Activated CD4-positive, alpha-beta T cell treated with anti-CD3 and anti-CD28 coated beads for 36 hours (primary cell): ENCODE results near the gene CIB2. TPM values are rescaled to one million over a fixed set of nuclear protein-coding genes. Genes with fewer than 3 reads are reported as not detected.
A peak's percentile ranks its signal among the peaks of the same experiment; 100 is the strongest.
"Not testable (repeated sequence)": the region's sequence is repeated elsewhere in the genome, so short reads cannot be mapped to it uniquely, and the experiment has no call there.

ENCODE experiments used
- ATAC-seq: fragments of 200-7000 bp; cut with Tn5 transposase; one replicate; pipeline ENCODE4 v1.10.0; 2021; ENCODE audit warnings: mild to moderate bottlenecking, moderate library complexity
- CTCF ChIA-PET: fragments of 350-600 bp; sonication (Branson Sonifier 250); formaldehyde crosslinking; loops from one replicate; lab custom pipeline; 2021; ENCODE audit warnings: antibody characterized with exemption; lab: Charles Lee
- POLR2A ChIA-PET: fragments of 350-600 bp; sonication (Branson Sonifier 250); formaldehyde crosslinking; loops from one replicate; lab custom pipeline; 2021; ENCODE audit warnings: antibody characterized with exemption, inconsistent platforms; lab: Charles Lee
- DNase-seq: peaks from one replicate; pipeline ENCODE4 v3.0.0-alpha.2; 2020
- H3K27ac Mint-ChIP-seq: one replicate; pipeline ENCODE4 v1.8.0; 2021; ENCODE audit warnings: mixed read lengths
- H3K27me3 Mint-ChIP-seq: one replicate; pipeline ENCODE4 v1.8.0; 2021; ENCODE audit warnings: mixed read lengths
- H3K36me3 Mint-ChIP-seq: one replicate; pipeline ENCODE4 v1.8.0; 2021; ENCODE audit warnings: low read depth, mixed read lengths
- H3K4me1 Mint-ChIP-seq: one replicate; pipeline ENCODE4 v1.8.0; 2021; ENCODE audit warnings: mixed read lengths
- H3K4me3 Mint-ChIP-seq: one replicate; pipeline ENCODE4 v1.8.0; 2021; ENCODE audit warnings: mild to moderate bottlenecking, moderate library complexity, mixed read lengths
- H3K9me3 Mint-ChIP-seq: one replicate; pipeline ENCODE4 v1.8.0; 2021; ENCODE audit warnings: low read depth, mixed read lengths
- intact Hi-C, 2 experiments: fragments of 100-400 bp; cut with DNase I in 1 of 2; cut with micrococcal nuclease in 1 of 2; formaldehyde crosslinking; loops; one replicate each; pipeline versions ENCODE4 v1.14.2 to v1.15.1; 2022 to 2024; cut with DNase I, micrococcal nuclease
- total RNA-seq, 2 experiments: library from RNA; stranded (reverse); gene quantifications; one replicate each; pipeline ENCODE4 v1.2.3, GENCODE V29; 2021

The CIB2 gene
- total RNA-seq, 2 experiments from 2014 or later = 0.91 to 1.2 TPM

GRCh38 chr15:78167227-78167888 is 36.1 kb upstream of the CIB2 start:
- Mint-ChIP-seq H3K27me3 (no peaks in the 10 kb centered on the region), H3K4me3 (no peak overlapping the region), H3K4me1 (peaks cover 22% of the 10 kb centered on the region), H3K27ac (peak overlapping the region; percentile 73), H3K9me3 (no peaks in the 10 kb centered on the region), H3K36me3 (peaks cover 67% of the 10 kb centered on the region)
- intact Hi-C loops = loop anchor here in 1 of 2 experiments (1.0 to 2.0 kb wide), 2 partner anchors 18 to 37 kb away; partner anchors contain the start of genes CIB2 and IDH3A
- DNase-seq (peak; percentile 61), ATAC-seq (peak; percentile 100)
- ChIA-PET POLR2A (interaction anchor here (1.3 kb wide), 1 partner anchor 17 kb away, joined by 5 read pairs; no protein-coding TSS in a partner anchor), CTCF (interaction anchor here (0.9 to 2.1 kb wide), 4 partner anchors 9 to 37 kb away, joined by 3 to 6 read pairs (median 4); partner anchors contain the start of gene CIB2)

DNA sequence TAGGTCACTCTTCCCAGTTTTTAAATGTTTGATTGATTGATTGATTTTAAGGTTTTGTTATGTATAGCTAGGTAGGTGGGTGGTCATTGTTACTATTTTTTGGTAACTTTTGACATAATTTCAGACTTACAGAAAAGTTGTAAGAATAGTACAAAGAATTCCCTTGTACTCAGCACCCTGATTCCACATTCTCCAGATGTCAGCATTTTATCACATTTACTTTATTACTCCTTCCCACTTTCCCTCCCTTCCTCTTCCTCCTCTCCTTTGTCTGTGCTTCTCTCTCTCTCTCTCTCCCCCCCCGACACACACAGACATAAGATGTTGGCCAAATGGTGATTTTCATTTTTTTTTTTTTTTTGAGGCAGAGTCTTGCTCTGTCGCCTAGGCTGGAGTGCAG is 32.8 kb upstream of the CIB2 start:
- CTCF ChIA-PET = interaction anchor here (1.3 kb wide), 1 partner anchor 12 kb away, joined by 3 read pairs; no protein-coding TSS in a partner anchor
- Mint-ChIP-seq H3K9me3 (no peaks in the 10 kb centered on the region), H3K4me1 (peaks cover 22% of the 10 kb centered on the region)

DNA sequence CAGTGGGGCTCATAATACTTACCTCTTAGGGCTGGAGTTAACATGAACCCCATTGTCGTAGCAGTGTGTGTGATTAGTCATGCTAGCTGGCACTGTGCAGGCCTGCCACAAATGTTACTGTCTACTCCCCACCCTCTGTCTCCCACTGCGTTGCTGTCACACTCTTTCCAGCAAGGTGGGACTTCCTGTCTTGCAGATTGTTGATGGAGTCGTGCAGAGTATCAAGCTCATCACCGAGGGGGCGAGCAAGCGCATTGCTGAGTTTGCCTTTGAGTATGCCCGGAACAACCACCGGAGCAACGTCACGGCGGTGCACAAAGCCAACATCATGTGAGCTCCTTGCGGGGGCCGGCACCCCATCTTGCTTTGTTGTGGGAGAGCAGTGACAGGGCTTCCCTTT is 30.8 kb upstream of the CIB2 start:
- CTCF ChIA-PET = no interaction called here
- Mint-ChIP-seq H3K36me3 (peaks cover 54% of the 10 kb centered on the region), H3K4me3 (no peak overlapping the region), H3K4me1 (peaks cover 12% of the 10 kb centered on the region), H3K27me3 (no peaks in the 10 kb centered on the region), H3K27ac (peak overlapping the region; percentile 70), H3K9me3 (no peaks in the 10 kb centered on the region)
- peak; percentile 74 for DNase-seq
- ATAC-seq = peak; percentile 96
- POLR2A ChIA-PET = no interaction called here
- intact Hi-C loops = loop anchor here in 1 of 2 experiments (1.0 kb wide), 1 partner anchor 13 kb away; the partner anchor contains the start of gene IDH3A

More for the DNA sequence above, 32.8 kb upstream of the CIB2 start:
- intact Hi-C loops = no loop called here
- ATAC-seq = no peak
- POLR2A ChIA-PET = no interaction called here
- H3K36me3 Mint-ChIP-seq = peaks cover 58% of the 10 kb centered on the region
- DNase-seq = no peak
- H3K27ac Mint-ChIP-seq = no peak overlapping the region
- no peak overlapping the region for H3K4me3 Mint-ChIP-seq
- no peaks in the 10 kb centered on the region for H3K27me3 Mint-ChIP-seq

DNA sequence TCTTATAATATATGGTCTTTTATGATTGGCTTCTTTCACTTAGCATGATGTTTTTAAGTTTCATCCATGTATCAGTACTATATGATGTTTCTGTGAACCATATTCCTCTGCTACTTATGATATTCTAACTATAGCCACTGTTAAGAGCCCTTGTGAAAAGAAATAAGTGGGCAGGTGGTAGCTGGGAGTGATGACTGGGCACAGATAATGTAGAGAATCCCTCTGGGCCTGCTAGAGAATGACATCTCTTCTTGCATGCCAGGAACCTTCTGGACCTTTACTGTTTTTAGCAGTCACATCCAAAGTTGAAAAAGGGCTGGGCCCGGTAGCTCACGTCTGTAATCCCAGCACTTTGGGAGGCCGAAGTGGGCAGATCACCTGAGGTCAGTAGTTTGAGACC is 28.1 kb upstream of the CIB2 start:
- no peak overlapping the region for H3K4me3 Mint-ChIP-seq
- ChIA-PET CTCF (interaction anchor here (0.5 to 0.9 kb wide), 3 partner anchors 44 to 98 kb away, joined by 3 to 4 read pairs (median 3); no protein-coding TSS in a partner anchor), POLR2A (no interaction called here)
- peaks cover 10% of the 10 kb centered on the region for H3K4me1 Mint-ChIP-seq
- H3K9me3 Mint-ChIP-seq = no peaks in the 10 kb centered on the region
- DNase-seq = no peak
- ATAC-seq = no peak
- peaks cover 44% of the 10 kb centered on the region for H3K36me3 Mint-ChIP-seq
- intact Hi-C loops = no loop called here
- H3K27ac Mint-ChIP-seq = no peak overlapping the region
- no peaks in the 10 kb centered on the region for H3K27me3 Mint-ChIP-seq

DNA sequence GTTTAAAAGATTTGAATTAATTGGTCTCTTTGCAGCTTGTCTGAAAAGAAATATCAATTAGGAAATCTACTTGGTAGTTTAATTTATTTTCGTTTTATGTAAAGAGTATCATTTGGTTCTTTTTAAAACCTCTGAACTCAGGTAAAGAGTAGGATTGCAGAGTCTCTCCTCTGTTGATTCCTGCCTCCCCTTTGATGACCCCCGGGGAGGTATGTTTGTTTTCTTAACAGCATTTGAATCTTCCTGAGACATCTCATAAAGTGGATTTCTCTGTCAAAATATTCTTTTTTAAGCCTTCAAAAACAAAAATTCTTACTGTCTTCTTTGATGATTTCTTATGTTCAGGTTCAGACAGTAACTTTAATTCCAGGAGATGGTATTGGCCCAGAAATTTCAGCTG is 26.0 kb upstream of the CIB2 start:
- Mint-ChIP-seq H3K36me3 (peaks cover 43% of the 10 kb centered on the region), H3K27me3 (no peaks in the 10 kb centered on the region), H3K27ac (no peak overlapping the region), H3K4me3 (no peak overlapping the region), H3K4me1 (peaks cover 20% of the 10 kb centered on the region), H3K9me3 (no peaks in the 10 kb centered on the region)
- ATAC-seq (no peak), DNase-seq (no peak)
- intact Hi-C loops = no loop called here
- ChIA-PET POLR2A (no interaction called here), CTCF (interaction anchor here (0.6 to 0.8 kb wide), 3 partner anchors 10 to 347 kb away, joined by 3 to 4 read pairs (median 4); no protein-coding TSS in a partner anchor)

GRCh38 chr15:78156653-78157052 is 25.4 kb upstream of the CIB2 start:
- Mint-ChIP-seq H3K27ac (peak overlapping the region; percentile 33), H3K4me3 (no peak overlapping the region), H3K9me3 (no peaks in the 10 kb centered on the region), H3K36me3 (peaks cover 37% of the 10 kb centered on the region), H3K4me1 (peaks cover 17% of the 10 kb centered on the region), H3K27me3 (no peaks in the 10 kb centered on the region)
- no peak for DNase-seq
- intact Hi-C loops = no loop called here
- ChIA-PET POLR2A (no interaction called here), CTCF (interaction anchor here (0.8 kb wide), 2 partner anchors 10 to 83 kb away, joined by 4 read pairs; no protein-coding TSS in a partner anchor)
- ATAC-seq = no peak

- no peak for ATAC-seq
- Mint-ChIP-seq H3K36me3 (peaks cover 36% of the 10 kb centered on the region), H3K9me3 (no peaks in the 10 kb centered on the region), H3K4me3 (no peak overlapping the region), H3K27me3 (no peaks in the 10 kb centered on the region), H3K4me1 (peaks cover 24% of the 10 kb centered on the region), H3K27ac (no peak overlapping the region)
- DNase-seq = no peak
- ChIA-PET CTCF (interaction anchor here (1.8 kb wide), 1 partner anchor 10 kb away, joined by 6 read pairs; no protein-coding TSS in a partner anchor), POLR2A (no interaction called here)
- intact Hi-C loops = no loop called here
Measured at GRCh38 chr15:78155355-78155939, 24.2 kb upstream of the CIB2 start.

GRCh38 chr15:78154955-78155354 is 23.7 kb upstream of the CIB2 start:
- intact Hi-C loops = no loop called here
- Mint-ChIP-seq H3K4me3 (no peak overlapping the region), H3K9me3 (no peaks in the 10 kb centered on the region), H3K27ac (no peak overlapping the region), H3K36me3 (peaks cover 35% of the 10 kb centered on the region), H3K4me1 (peaks cover 29% of the 10 kb centered on the region), H3K27me3 (no peaks in the 10 kb centered on the region)
- no peak for ATAC-seq
- no peak for DNase-seq
- ChIA-PET POLR2A (no interaction called here), CTCF (interaction anchor here (1.8 kb wide), 1 partner anchor 11 kb away, joined by 6 read pairs; no protein-coding TSS in a partner anchor)

GRCh38 chr15:78151075-78151474 is 19.8 kb upstream of the CIB2 start:
- POLR2A ChIA-PET = interaction anchor here (1.6 kb wide), 1 partner anchor 16 kb away, joined by 5 read pairs; no protein-coding TSS in a partner anchor
- intact Hi-C loops, H3K9me3 Mint-ChIP-seq, H3K27me3 Mint-ChIP-seq: not testable (repeated sequence)
- peaks cover 20% of the 10 kb centered on the region for H3K36me3 Mint-ChIP-seq
- ATAC-seq = peak; percentile 12
- H3K27ac Mint-ChIP-seq = peak overlapping the region; percentile 39
- CTCF ChIA-PET = interaction anchor here (1.0 kb wide), 1 partner anchor 83 kb away, joined by 4 read pairs; no protein-coding TSS in a partner anchor
- DNase-seq = peak; percentile 41
- peak overlapping the region; percentile 95 for H3K4me3 Mint-ChIP-seq
- H3K4me1 Mint-ChIP-seq = peaks cover 43% of the 10 kb centered on the region

- ATAC-seq = no peak
- Mint-ChIP-seq H3K9me3 (no peaks in the 10 kb centered on the region), H3K4me1 (peaks cover 43% of the 10 kb centered on the region), H3K27ac (peak overlapping the region; percentile 70), H3K36me3 (peaks cover 17% of the 10 kb centered on the region), H3K27me3 (no peaks in the 10 kb centered on the region), H3K4me3 (peak overlapping the region; percentile 95)
- intact Hi-C loops = loop anchor here (1.0 to 5.0 kb wide), 10 partner anchors 12 to 722 kb away; partner anchors contain the start of genes CIB2 (in 2 of the 2), HYKK (in 1 of the 2), IREB2 (in 1 of the 2) and MORF4L1 (in 1 of the 2)
- POLR2A ChIA-PET = interaction anchor here (1.6 to 2.5 kb wide), 2 partner anchors 17 to 19 kb away, joined by 5 to 11 read pairs; partner anchors contain the start of gene CIB2
- DNase-seq = no peak
- CTCF ChIA-PET = interaction anchor here (0.8 to 2.9 kb wide), 5 partner anchors 19 to 91 kb away, joined by 3 to 12 read pairs (median 4); no protein-coding TSS in a partner anchor
Measured at GRCh38 chr15:78149805-78150751, 18.8 kb upstream of the CIB2 start.
